ENCODE measurements around the gene ZNF408.

DNA sequence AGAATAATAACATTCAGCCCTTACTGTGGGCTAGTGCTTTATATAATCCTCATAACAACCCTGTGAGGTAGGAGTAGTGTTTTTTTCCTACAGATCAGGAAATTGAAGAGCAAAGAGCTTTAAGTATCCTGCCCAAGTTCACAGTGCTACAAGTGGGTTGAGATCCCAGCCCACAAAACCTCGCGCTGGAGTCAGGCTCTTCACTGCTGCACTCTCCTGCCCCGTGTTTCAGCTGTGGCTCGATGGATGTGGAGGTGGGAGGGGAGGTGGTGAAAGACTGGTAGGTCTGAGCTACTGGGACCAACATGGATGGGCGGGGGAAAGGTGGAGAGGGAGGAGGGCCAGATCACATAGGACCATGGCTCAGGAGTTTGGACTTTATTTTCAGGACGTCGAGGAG lies 6.1 kb downstream of the ZNF408 start:
- TF ChIP-seq POLR2AphosphoS5 (IDR thresholded peaks at IDR 0.05; ENCODE audit: low read depth, low read length) (peak; percentile 56; the same call in 1 of the 2 replicates), POLR2A (IDR thresholded peaks at IDR 0.05; ENCODE audit: low read depth, low read length) (no peak), PAX5 (IDR thresholded peaks at IDR 0.05; ENCODE audit: insufficient read depth, low read length, severe bottlenecking) (no peak)

All from GM12891 (cell line).